ENCODE results near the gene SURF6.

The SURF6 gene

DNA sequence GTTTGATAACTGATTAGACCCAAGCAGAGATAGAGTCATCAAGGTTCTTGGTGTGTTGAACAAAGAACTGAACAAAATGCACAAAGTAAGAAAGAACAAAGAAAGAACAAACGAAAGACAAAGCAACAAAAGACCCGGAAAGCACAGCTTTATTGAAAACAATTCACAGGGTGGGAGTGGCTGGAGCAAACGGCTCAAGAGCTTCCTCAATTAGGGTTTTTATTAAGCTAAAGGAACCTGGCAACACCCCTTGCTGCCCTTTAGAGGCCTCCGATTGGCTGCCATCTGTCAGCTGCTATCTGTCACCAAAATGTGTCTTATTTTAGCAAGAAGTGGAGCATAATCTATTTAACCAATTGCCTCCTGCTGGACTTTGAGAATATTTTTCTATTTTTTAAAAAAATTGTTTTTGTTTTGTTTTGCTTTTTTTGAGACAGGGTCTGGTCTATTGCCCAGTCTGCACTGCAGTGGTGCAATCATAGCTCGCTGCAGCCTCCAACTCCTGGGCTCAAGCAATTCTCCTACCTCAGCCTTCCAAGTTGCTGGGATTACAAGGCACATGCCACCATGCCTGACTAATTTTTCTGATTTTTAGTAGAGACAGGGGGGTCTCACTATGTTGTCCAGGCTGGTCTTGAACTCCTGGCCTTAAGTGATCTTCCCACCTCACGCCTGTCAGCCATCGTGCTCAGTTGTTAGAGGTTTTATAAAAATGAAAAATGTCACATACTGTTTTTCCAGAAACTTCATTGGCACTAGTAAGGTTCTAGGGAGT is 53.3 kb downstream of the SURF6 start:
- Histone ChIP-seq H3K27me3 (ENCODE audit: insufficient read depth, poor library complexity, severe bottlenecking) (no peaks in the 10 kb centered on the region), H3K4me3 (replicated peaks; ENCODE audit: insufficient read depth, low read length) (no peak overlapping the region), H3K27ac (replicated peaks) (no peak overlapping the region)
- peak in 1 of 2 experiments; percentile 2 for DNase-seq (ENCODE audit: low read depth in 1 of 2, low spot score in 1 of 2)
- TF ChIP-seq, protein P1, sequence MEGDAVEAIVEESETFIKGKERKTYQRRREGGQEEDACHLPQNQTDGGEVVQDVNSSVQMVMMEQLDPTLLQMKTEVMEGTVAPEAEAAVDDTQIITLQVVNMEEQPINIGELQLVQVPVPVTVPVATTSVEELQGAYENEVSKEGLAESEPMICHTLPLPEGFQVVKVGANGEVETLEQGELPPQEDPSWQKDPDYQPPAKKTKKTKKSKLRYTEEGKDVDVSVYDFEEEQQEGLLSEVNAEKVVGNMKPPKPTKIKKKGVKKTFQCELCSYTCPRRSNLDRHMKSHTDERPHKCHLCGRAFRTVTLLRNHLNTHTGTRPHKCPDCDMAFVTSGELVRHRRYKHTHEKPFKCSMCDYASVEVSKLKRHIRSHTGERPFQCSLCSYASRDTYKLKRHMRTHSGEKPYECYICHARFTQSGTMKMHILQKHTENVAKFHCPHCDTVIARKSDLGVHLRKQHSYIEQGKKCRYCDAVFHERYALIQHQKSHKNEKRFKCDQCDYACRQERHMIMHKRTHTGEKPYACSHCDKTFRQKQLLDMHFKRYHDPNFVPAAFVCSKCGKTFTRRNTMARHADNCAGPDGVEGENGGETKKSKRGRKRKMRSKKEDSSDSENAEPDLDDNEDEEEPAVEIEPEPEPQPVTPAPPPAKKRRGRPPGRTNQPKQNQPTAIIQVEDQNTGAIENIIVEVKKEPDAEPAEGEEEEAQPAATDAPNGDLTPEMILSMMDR (IDR thresholded peaks at IDR 0.05; ENCODE audit: insufficient read depth, low read length), result no peak
- TF ChIP-seq, protein P2, sequence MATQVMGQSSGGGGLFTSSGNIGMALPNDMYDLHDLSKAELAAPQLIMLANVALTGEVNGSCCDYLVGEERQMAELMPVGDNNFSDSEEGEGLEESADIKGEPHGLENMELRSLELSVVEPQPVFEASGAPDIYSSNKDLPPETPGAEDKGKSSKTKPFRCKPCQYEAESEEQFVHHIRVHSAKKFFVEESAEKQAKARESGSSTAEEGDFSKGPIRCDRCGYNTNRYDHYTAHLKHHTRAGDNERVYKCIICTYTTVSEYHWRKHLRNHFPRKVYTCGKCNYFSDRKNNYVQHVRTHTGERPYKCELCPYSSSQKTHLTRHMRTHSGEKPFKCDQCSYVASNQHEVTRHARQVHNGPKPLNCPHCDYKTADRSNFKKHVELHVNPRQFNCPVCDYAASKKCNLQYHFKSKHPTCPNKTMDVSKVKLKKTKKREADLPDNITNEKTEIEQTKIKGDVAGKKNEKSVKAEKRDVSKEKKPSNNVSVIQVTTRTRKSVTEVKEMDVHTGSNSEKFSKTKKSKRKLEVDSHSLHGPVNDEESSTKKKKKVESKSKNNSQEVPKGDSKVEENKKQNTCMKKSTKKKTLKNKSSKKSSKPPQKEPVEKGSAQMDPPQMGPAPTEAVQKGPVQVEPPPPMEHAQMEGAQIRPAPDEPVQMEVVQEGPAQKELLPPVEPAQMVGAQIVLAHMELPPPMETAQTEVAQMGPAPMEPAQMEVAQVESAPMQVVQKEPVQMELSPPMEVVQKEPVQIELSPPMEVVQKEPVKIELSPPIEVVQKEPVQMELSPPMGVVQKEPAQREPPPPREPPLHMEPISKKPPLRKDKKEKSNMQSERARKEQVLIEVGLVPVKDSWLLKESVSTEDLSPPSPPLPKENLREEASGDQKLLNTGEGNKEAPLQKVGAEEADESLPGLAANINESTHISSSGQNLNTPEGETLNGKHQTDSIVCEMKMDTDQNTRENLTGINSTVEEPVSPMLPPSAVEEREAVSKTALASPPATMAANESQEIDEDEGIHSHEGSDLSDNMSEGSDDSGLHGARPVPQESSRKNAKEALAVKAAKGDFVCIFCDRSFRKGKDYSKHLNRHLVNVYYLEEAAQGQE (IDR thresholded peaks at IDR 0.05; ENCODE audit: insufficient replicate concordance, low read depth), result no peak
- no peak for TF ChIP-seq GABPA (IDR thresholded peaks at IDR 0.05; ENCODE audit: low read depth)
- no peak for TF ChIP-seq SPI1 (IDR thresholded peaks at IDR 0.05; ENCODE audit: borderline replicate concordance, low read depth)
- no peak for TF ChIP-seq POLR2AphosphoS5 (IDR thresholded peaks at IDR 0.05; ENCODE audit: low read depth)

DNA sequence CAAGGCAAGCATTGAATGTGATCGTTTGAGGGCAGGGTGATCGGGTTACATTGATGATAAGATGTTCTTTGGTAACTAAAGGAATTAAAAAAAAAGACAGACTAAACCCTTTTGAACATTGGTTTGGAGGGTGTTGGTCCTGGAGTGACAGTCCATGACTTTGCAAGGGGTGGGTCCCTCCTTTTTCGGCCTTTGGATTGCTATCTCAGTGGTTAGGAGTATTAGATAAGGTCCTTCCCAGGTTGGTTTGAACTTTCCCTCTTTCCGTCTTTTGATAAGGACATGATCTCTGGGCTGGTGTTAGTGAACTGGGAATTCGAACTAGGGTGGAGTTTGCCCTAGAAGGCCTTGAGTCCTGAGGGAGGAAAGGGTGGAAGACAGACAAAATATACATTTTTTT is 55.6 kb downstream of the SURF6 start:
- Histone ChIP-seq H3K27me3 (ENCODE audit: insufficient read depth, poor library complexity, severe bottlenecking) (peaks cover 4% of the 10 kb centered on the region), H3K27ac (replicated peaks) (no peak overlapping the region), H3K4me3 (replicated peaks; ENCODE audit: insufficient read depth, low read length) (no peak overlapping the region)
- no peak for DNase-seq (ENCODE audit: low read depth in 1 of 2, low spot score in 1 of 2)
- TF ChIP-seq POLR2AphosphoS5 (IDR thresholded peaks at IDR 0.05; ENCODE audit: low read depth) (no peak), SPI1 (IDR thresholded peaks at IDR 0.05; ENCODE audit: borderline replicate concordance, low read depth) (no peak), GABPA (IDR thresholded peaks at IDR 0.05; ENCODE audit: low read depth) (no peak)
- TF ChIP-seq, protein P1 (IDR thresholded peaks at IDR 0.05; ENCODE audit: insufficient read depth, low read length), result no peak
- TF ChIP-seq, protein P2 (IDR thresholded peaks at IDR 0.05; ENCODE audit: insufficient replicate concordance, low read depth), result no peak

Data from HL-60 (cell line).